Endothelial cell of umbilical vein (primary cell): Measurements from ENCODE around the gene UNC13D. TPM values are rescaled to one million over a fixed set of nuclear protein-coding genes. Genes with fewer than 3 reads are reported as not detected.

Experiments
- BruUV-seq: library from RNA; stranded (reverse); fragments of 400-500 nt; replicated peaks from 2 replicates; lab custom pipeline; 2021; lab: Mats Ljungman, UMichigan
- CTCF ChIA-PET: fragments of 300-600, 350-600 bp; sonication (Branson Sonifier 250); formaldehyde crosslinking; loops from one replicate; lab custom pipeline; 2021; ENCODE audit warnings: antibody characterized with exemption, inconsistent platforms; lab: Charles Lee
- POLR2A ChIA-PET: fragments of 300-600, 350-600 bp; sonication (Branson Sonifier 250); formaldehyde crosslinking; loops from one replicate; lab custom pipeline; 2021; ENCODE audit warnings: antibody characterized with exemption, inconsistent platforms; lab: Charles Lee
- DNase-seq: peaks from one replicate; pipeline ENCODE4 v3.0.0-alpha.2; 2011; ENCODE audit warnings: low read depth, low spot score
- FAIRE-seq: peaks from 2 replicates; lab custom pipeline; 2011; peaks lifted over from hg19 to GRCh38; lab: Jason Lieb, UNC
- H2AFZ ChIP-seq: 2 replicates; pipeline ENCODE4 v1.6.0; 2012; ENCODE audit warnings: low read depth, low read length, control low read depth, inconsistent platforms
- H3K27ac ChIP-seq: 2 replicates; pipeline ENCODE4 v1.5.1; 2011; ENCODE audit warnings: low read depth, mild to moderate bottlenecking, control low read depth, low read length, moderate library complexity; ENCODE audit not compliant: insufficient read depth
- H3K27me3 ChIP-seq, 2 experiments: 2 replicates each; pipeline versions ENCODE4 v1.6.0 to v1.6.1; 2011; ENCODE audit warnings: low read length in 2 of 2, mixed read lengths in 1 of 2; ENCODE audit not compliant: control insufficient read depth in 2 of 2, insufficient read depth in 2 of 2
- H3K36me3 ChIP-seq, 2 experiments: 2 replicates in 1 of 2; 3 replicates in 1 of 2; pipeline ENCODE4 v1.5.1; 2011; ENCODE audit warnings: low read length in 2 of 2, mild to moderate bottlenecking in 1 of 2, moderate library complexity in 1 of 2; ENCODE audit not compliant: control insufficient read depth in 2 of 2, insufficient read depth in 2 of 2; ENCODE audit errors: extremely low read depth in 1 of 2
- H3K4me1 ChIP-seq: 3 replicates; pipeline ENCODE4 v1.5.1; 2011; ENCODE audit warnings: mild to moderate bottlenecking, low read length; ENCODE audit not compliant: control insufficient read depth, insufficient read depth; ENCODE audit errors: extremely low read depth
- H3K4me2 ChIP-seq: 2 replicates; pipeline ENCODE4 v1.6.1; 2011; ENCODE audit warnings: low read length, control low read depth, mixed read lengths; ENCODE audit not compliant: insufficient read depth
- H3K4me3 ChIP-seq, 3 experiments: fragments of 200-600 bp in 1 of 3; sonication (generic), shearing (Covaris generic) in 1 of 3; replicated peaks in 1 of 3; 2 replicates each; pipeline ENCODE4 v1.5.1; 2011 to 2016; ENCODE audit warnings: control low read depth in 3 of 3, low read length in 3 of 3, mild to moderate bottlenecking in 2 of 3, inconsistent platforms in 1 of 3, low read depth in 1 of 3, moderate library complexity in 1 of 3; ENCODE audit not compliant: insufficient read depth in 1 of 3
- H3K79me2 ChIP-seq: 2 replicates; pipeline ENCODE4 v1.6.0; 2012; ENCODE audit warnings: low read length, inconsistent platforms; ENCODE audit not compliant: control insufficient read depth, insufficient read depth
- H3K9ac ChIP-seq: replicated peaks from 2 replicates; pipeline ENCODE3; 2011; ENCODE audit warnings: low read length, control low read depth; ENCODE audit not compliant: insufficient read depth; ENCODE audit errors: extremely low read depth
- H3K9me1 ChIP-seq: replicated peaks from 3 replicates; pipeline ENCODE4 v1.6.0; 2011; ENCODE audit warnings: mild to moderate bottlenecking, low read length; ENCODE audit not compliant: control insufficient read depth, insufficient read depth; ENCODE audit errors: extremely low read depth
- H3K9me3 ChIP-seq: replicated peaks from 2 replicates; pipeline ENCODE4 v1.5.1; 2012; ENCODE audit warnings: low read length, inconsistent platforms; ENCODE audit not compliant: control insufficient read depth, insufficient read depth
- H4K20me1 ChIP-seq: replicated peaks from 2 replicates; pipeline ENCODE3; 2011; ENCODE audit warnings: mild to moderate bottlenecking, low read length; ENCODE audit not compliant: control insufficient read depth, insufficient read depth; ENCODE audit errors: extremely low read depth
- POLR2AphosphoS5 ChIP-seq: IDR thresholded peaks from 2 replicates; pipeline ENCODE4 v1.6.1; 2012; ENCODE audit warnings: low read depth, mild to moderate bottlenecking, control low read depth, low read length, moderate library complexity; ENCODE audit not compliant: insufficient read depth
- dilution Hi-C: fragments of 300-500 bp; cut with MboI; formaldehyde crosslinking; loops from one replicate; pipeline ENCODE4 v1.15.0; 2019; ENCODE audit warnings: low sequenced_read_pairs; ENCODE audit not compliant: extremely low pct_ligation_motif_present
- intact Hi-C: fragments of 100-400 bp; cut with micrococcal nuclease; formaldehyde crosslinking; loops from one replicate; pipeline ENCODE4 v1.10.0; 2022
- polyA plus RNA-seq, 4 experiments: library from polyadenylated mRNA; depleted of rRNA in 3 of 4; stranded (reverse) in 3 of 4; unstranded in 1 of 4; fragments of >200 nt; gene quantifications; 2 replicates each; pipeline versions ENCODE4 v1.2.1 to v1.2.3, GENCODE V29; 2011 to 2012; ENCODE audit warnings: missing spikeins in 1 of 4
- total RNA-seq: library from RNA; stranded (reverse); gene quantifications from 2 replicates; pipeline ENCODE4 v1.2.3, GENCODE V29; 2021
- TF ChIP-seq, protein P1 (sequence below), 2 donors: IDR thresholded peaks; 1 replicate in 1 of 2; 2 replicates in 1 of 2; pipeline ENCODE4 v1.5.1; 2011; ENCODE audit warnings: low read length in 2 of 2, mild to moderate bottlenecking in 2 of 2, moderate library complexity in 2 of 2, control low read depth in 1 of 2, inconsistent platforms in 1 of 2, low read depth in 1 of 2; ENCODE audit not compliant: insufficient read depth in 1 of 2; ENCODE audit errors: extremely low read depth in 1 of 2

The UNC13D gene
- total and polyA plus RNA-seq, 2 donors (not counting 3 experiments of a cell fraction or from before 2014, with no cell fraction given) = 6.9 to 14.9 TPM

DNA sequence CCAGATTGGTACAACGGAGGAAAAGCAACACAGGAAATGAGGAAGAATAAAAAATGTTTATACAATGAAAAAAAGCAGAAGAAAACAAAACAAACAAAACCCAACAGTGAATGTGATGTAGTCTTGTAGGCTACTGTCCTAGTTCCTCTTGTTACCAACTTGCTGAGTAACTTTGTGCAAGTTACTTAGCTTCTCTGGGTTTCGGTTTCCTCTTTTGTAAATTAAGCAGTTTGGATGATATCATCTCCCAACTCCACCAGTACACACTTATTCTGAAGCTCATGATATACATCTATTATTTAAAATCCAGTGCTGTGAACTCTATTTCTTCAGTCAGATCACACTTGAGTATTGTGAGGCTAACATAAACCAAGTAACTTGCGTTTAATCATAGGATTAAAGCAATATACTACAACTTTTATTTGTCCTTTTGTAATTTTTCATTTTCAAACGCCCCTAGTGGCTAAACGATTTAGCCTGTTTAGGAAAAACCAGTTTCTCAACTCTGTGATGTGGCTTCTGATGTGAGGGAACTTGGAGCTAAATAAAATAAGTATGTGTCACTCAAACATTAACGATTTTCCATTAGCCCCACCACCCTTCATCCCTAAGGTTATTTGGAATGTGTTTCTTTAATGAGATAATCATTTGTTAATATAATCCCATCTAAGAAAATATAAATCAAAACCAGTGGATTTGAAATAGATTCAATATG, 61.0 kb downstream of the UNC13D start:
- Histone ChIP-seq H3K4me3 (peak overlapping the region in 1 of 3 experiments; percentile 43), H2AFZ (peak overlapping the region; percentile 45), H3K36me3 (peaks cover 0 to 5% of the 10 kb centered on the region in 2 experiments), H3K27me3 (no peaks in the 10 kb centered on the region), H3K9me3 (no peaks in the 10 kb centered on the region), H3K9me1 (no peaks in the 10 kb centered on the region), H3K79me2 (peaks cover 32% of the 10 kb centered on the region), H4K20me1 (no peaks in the 10 kb centered on the region), H3K4me2 (peak overlapping the region; percentile 75), H3K9ac (peak overlapping the region; percentile 62), H3K4me1 (peaks cover 29% of the 10 kb centered on the region), H3K27ac (peak overlapping the region; percentile 52)
- POLR2A ChIA-PET = interaction anchor here (0.8 to 1.2 kb wide), 3 partner anchors 10 to 72 kb away, joined by 3 to 8 read pairs (median 3); partner anchors contain the start of gene WBP2
- FAIRE-seq (peak; percentile 59), DNase-seq (peak; percentile 80)
- TF ChIP-seq, protein P1, sequence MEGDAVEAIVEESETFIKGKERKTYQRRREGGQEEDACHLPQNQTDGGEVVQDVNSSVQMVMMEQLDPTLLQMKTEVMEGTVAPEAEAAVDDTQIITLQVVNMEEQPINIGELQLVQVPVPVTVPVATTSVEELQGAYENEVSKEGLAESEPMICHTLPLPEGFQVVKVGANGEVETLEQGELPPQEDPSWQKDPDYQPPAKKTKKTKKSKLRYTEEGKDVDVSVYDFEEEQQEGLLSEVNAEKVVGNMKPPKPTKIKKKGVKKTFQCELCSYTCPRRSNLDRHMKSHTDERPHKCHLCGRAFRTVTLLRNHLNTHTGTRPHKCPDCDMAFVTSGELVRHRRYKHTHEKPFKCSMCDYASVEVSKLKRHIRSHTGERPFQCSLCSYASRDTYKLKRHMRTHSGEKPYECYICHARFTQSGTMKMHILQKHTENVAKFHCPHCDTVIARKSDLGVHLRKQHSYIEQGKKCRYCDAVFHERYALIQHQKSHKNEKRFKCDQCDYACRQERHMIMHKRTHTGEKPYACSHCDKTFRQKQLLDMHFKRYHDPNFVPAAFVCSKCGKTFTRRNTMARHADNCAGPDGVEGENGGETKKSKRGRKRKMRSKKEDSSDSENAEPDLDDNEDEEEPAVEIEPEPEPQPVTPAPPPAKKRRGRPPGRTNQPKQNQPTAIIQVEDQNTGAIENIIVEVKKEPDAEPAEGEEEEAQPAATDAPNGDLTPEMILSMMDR (IDR thresholded peaks at IDR 0.05; ENCODE audit: extremely low read depth in 1 of 2, insufficient read depth in 1 of 2, low read depth in 1 of 2, low read length in 2 of 2) = peak; percentile 46 to 47
- no peak for TF ChIP-seq POLR2AphosphoS5
- BruUV-seq = no TSS peak
- intact Hi-C loops = no loop called here
- CTCF ChIA-PET = interaction anchor here (0.6 to 5.7 kb wide), 32 partner anchors 8 to 399 kb away, joined by 3 to 73 read pairs (median 4); partner anchors contain the start of genes FBF1, GALK1, TRIM47 and TRIM65
- dilution Hi-C loops = no loop called here
